ENCODE data around the gene PCNX2. TPM values are rescaled to one million over a fixed set of nuclear protein-coding genes. Genes with fewer than 3 reads are reported as not detected.

The PCNX2 gene
- total RNA-seq, 1 donor = 56.8 TPM

DNA sequence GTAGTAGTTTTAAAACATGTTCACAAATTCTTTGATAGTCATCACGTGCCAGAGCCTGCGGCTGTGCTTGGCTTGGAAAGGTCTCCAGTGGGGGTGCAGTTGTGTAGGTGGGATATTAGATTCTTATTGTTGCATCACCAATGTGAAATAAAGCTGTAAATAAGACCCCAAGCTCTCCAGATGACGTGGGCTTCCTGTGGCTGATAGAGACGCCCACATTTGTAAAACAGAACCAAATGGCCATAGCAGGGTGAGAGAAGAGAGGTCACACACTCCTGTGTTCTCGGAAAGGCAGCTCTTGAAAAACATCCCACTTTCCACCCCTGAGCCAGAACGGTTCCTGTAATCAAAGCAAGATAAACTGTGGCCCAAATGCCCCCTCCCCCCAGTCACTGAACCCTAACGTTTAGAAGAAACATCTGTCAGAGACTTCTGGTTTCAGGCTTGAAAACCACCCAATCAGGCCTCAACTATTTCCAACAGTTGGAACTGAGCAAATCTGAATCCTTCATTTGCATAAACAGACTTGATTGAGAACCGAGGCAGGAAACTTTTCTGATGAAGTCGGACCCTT lies 351.8 kb downstream of the PCNX2 start:
- H3K4me3 ChIP-seq (ENCODE audit: insufficient read depth, low read length) = no peak overlapping the region
- H3K36me3 ChIP-seq (ENCODE audit: insufficient read depth, low read length) = no peaks in the 10 kb centered on the region
- DNase-seq (ENCODE audit: insufficient read length, low spot score, missing footprints) = no peak
- TF ChIP-seq, protein P1, sequence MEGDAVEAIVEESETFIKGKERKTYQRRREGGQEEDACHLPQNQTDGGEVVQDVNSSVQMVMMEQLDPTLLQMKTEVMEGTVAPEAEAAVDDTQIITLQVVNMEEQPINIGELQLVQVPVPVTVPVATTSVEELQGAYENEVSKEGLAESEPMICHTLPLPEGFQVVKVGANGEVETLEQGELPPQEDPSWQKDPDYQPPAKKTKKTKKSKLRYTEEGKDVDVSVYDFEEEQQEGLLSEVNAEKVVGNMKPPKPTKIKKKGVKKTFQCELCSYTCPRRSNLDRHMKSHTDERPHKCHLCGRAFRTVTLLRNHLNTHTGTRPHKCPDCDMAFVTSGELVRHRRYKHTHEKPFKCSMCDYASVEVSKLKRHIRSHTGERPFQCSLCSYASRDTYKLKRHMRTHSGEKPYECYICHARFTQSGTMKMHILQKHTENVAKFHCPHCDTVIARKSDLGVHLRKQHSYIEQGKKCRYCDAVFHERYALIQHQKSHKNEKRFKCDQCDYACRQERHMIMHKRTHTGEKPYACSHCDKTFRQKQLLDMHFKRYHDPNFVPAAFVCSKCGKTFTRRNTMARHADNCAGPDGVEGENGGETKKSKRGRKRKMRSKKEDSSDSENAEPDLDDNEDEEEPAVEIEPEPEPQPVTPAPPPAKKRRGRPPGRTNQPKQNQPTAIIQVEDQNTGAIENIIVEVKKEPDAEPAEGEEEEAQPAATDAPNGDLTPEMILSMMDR (IDR thresholded peaks at IDR 0.05; ENCODE audit: extremely low read depth, low read depth, low read length) = no peak
- H3K9me3 ChIP-seq (ENCODE audit: low read depth, low read length) = no peaks in the 10 kb centered on the region
- no peak overlapping the region for H2AFZ ChIP-seq (ENCODE audit: low read length)
- H3K27me3 ChIP-seq (ENCODE audit: insufficient read depth, low read length) = no peaks in the 10 kb centered on the region
- H3K4me2 ChIP-seq (ENCODE audit: insufficient read depth, low read length) = no peak overlapping the region
- no peaks in the 10 kb centered on the region for H4K20me1 ChIP-seq (ENCODE audit: insufficient read depth, low read length)
- no peak overlapping the region for H3K27ac ChIP-seq (ENCODE audit: low read depth, low read length)
- H3K79me2 ChIP-seq (ENCODE audit: insufficient read depth, low read length) = no peaks in the 10 kb centered on the region
- H3K4me1 ChIP-seq (ENCODE audit: insufficient read depth, low read length) = no peaks in the 10 kb centered on the region

DNA sequence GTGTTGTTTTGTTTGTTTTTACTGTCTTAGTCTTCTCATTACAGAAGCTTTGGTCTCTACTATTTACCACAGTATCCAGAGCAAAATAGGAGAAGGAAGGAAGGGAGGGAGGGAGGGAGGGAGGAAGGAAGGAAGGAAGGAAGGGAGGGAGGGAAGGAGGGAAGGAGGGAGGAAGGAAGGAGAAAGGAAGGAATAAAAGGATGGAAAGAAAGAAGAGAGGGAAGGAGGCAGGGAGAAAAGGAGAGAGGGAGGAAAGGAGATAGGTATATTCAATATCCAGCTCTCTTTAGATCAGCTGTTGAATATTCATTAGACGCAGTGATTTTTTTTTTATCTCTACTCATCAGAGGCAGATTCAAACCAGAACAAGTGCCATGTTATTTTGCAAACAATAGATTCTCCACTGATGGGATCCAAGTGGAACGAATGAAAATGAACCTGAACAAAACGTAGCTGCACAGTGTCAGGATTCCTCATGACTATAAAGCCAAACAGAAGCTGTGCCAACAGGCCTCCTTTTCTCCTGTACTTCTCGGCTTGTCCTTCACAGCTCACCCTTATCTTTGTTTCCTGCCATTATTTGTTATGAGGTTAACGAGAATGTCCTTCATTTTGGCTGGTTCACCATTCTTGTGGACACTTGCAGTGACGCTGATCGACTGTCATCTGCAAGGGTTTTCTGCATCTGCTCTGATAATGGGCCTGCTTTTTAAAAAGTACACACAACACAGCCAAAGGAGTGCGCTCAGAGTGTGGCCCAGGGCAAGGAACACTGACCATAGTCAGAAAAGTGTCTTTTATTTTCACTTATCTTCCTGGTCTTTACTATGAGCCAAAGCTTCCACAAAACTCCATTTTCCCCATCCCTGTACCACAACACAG lies 352.9 kb downstream of the PCNX2 start:
- Histone ChIP-seq H3K79me2 (ENCODE audit: insufficient read depth, low read length) (no peaks in the 10 kb centered on the region), H3K36me3 (ENCODE audit: insufficient read depth, low read length) (no peaks in the 10 kb centered on the region), H3K27me3 (ENCODE audit: insufficient read depth, low read length) (no peaks in the 10 kb centered on the region), H3K4me2 (ENCODE audit: insufficient read depth, low read length) (no peak overlapping the region), H3K27ac (ENCODE audit: low read depth, low read length) (no peak overlapping the region), H4K20me1 (ENCODE audit: insufficient read depth, low read length) (no peaks in the 10 kb centered on the region), H3K9me3 (ENCODE audit: low read depth, low read length) (no peaks in the 10 kb centered on the region), H3K4me3 (ENCODE audit: insufficient read depth, low read length) (no peak overlapping the region), H3K4me1 (ENCODE audit: insufficient read depth, low read length) (no peaks in the 10 kb centered on the region), H2AFZ (ENCODE audit: low read length) (no peak overlapping the region)
- TF ChIP-seq, protein P1 (IDR thresholded peaks at IDR 0.05; ENCODE audit: extremely low read depth, low read depth, low read length) = no peak
- no peak for DNase-seq (ENCODE audit: insufficient read length, low spot score, missing footprints)

GRCh38 chr1:232940262-232940661 lies 355.3 kb downstream of the PCNX2 start:
- DNase-seq (ENCODE audit: insufficient read length, low spot score, missing footprints) = no peak
- Histone ChIP-seq H3K36me3 (ENCODE audit: insufficient read depth, low read length) (no peaks in the 10 kb centered on the region), H3K4me2 (ENCODE audit: insufficient read depth, low read length) (no peak overlapping the region), H3K4me1 (ENCODE audit: insufficient read depth, low read length) (no peaks in the 10 kb centered on the region), H3K79me2 (ENCODE audit: insufficient read depth, low read length) (no peaks in the 10 kb centered on the region), H3K4me3 (ENCODE audit: insufficient read depth, low read length) (no peak overlapping the region), H2AFZ (ENCODE audit: low read length) (no peak overlapping the region), H3K9me3 (ENCODE audit: low read depth, low read length) (no peaks in the 10 kb centered on the region), H3K27me3 (ENCODE audit: insufficient read depth, low read length) (no peaks in the 10 kb centered on the region), H4K20me1 (ENCODE audit: insufficient read depth, low read length) (no peaks in the 10 kb centered on the region), H3K27ac (ENCODE audit: low read depth, low read length) (no peak overlapping the region)
- TF ChIP-seq, protein P1 (IDR thresholded peaks at IDR 0.05; ENCODE audit: extremely low read depth, low read depth, low read length) = no peak

DNA sequence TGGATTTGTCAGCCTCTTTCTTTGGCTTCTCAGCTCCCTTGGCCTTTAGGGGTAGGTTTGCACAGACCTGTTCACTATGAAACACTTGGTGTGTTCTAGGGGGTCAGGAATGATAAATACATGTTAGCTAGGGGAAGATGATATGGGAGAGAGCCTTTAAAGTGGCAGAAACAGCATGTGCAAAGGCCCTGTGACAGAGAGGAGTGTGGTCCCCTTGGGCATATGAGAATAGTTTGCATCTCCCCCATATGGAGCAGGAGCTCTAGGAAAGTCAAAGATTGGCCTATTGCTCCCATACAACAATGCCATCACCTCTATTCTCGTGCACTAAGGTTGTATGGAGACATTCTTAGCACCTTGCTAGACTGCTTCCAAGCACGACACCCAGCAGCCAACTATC lies 355.8 kb downstream of the PCNX2 start:
- no peaks in the 10 kb centered on the region for H3K79me2 ChIP-seq (ENCODE audit: insufficient read depth, low read length)
- no peak overlapping the region for H2AFZ ChIP-seq (ENCODE audit: low read length)
- H4K20me1 ChIP-seq (ENCODE audit: insufficient read depth, low read length) = no peaks in the 10 kb centered on the region
- H3K36me3 ChIP-seq (ENCODE audit: insufficient read depth, low read length) = no peaks in the 10 kb centered on the region
- H3K4me2 ChIP-seq (ENCODE audit: insufficient read depth, low read length) = no peak overlapping the region
- no peaks in the 10 kb centered on the region for H3K27me3 ChIP-seq (ENCODE audit: insufficient read depth, low read length)
- no peak overlapping the region for H3K4me3 ChIP-seq (ENCODE audit: insufficient read depth, low read length)
- TF ChIP-seq, protein P1 (IDR thresholded peaks at IDR 0.05; ENCODE audit: extremely low read depth, low read depth, low read length) = no peak
- no peak for DNase-seq (ENCODE audit: insufficient read length, low spot score, missing footprints)
- H3K27ac ChIP-seq (ENCODE audit: low read depth, low read length) = no peak overlapping the region
- no peaks in the 10 kb centered on the region for H3K9me3 ChIP-seq (ENCODE audit: low read depth, low read length)
- no peaks in the 10 kb centered on the region for H3K4me1 ChIP-seq (ENCODE audit: insufficient read depth, low read length)
